Ovary (tissue), 3 donors: ENCODE results near the gene ARRDC4.

Source experiments
- EP300 ChIP-seq: sonication (generic); formaldehyde crosslinking; IDR thresholded peaks from one replicate; pipeline ENCODE4 v1.6.1; 2017; ENCODE audit warnings: antibody characterized with exemption
- POLR2A ChIP-seq: fragments of 450-650 bp; IDR thresholded peaks from one replicate; pipeline ENCODE4 v1.6.1; 2017; ENCODE audit warnings: antibody characterized with exemption, mild to moderate bottlenecking, moderate library complexity
- TF ChIP-seq, protein P1 (sequence below), 3 donors: fragments of 450-650 bp in 2 of 3; fragments of 200-600 bp in 1 of 3; IDR thresholded peaks; one replicate each; pipeline versions ENCODE4 v1.5.1 to v1.8.0; 2016 to 2022; ENCODE audit warnings: antibody characterized with exemption in 3 of 3, mild to moderate bottlenecking in 1 of 3
- donor health status: DM: no; HTN: no; CAD: no.

DNA sequence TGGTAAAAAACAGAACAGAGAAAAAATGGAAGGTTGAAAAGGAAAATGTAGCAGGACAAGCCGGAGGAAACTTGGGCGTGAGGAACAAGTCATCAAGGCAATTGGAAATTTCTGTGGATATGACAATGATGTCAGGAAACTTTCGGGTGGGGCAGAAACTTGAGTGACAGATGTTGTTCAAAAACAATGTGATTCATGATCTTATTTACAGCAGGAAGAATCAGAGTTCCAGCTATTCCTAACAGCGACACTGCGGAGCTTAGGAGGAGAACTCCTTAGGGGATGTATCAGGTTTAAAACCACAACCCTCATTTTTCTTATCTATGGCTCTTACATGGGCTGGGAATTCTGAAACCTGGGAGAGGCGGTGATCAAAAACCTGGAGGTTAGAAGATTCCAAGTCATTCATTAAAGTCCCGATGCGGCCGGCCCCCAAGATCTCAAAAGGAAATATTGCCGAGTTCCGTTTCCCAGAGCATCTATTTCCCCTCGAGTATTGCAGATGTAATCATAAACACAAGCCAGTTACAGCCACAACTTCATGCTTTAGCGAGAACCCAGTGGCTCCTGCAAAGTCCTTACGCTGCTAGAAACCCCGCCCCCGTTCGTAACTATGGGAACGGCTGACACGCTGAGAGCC, 659 bp upstream of the ARRDC4 start:
- TF ChIP-seq, protein P1, sequence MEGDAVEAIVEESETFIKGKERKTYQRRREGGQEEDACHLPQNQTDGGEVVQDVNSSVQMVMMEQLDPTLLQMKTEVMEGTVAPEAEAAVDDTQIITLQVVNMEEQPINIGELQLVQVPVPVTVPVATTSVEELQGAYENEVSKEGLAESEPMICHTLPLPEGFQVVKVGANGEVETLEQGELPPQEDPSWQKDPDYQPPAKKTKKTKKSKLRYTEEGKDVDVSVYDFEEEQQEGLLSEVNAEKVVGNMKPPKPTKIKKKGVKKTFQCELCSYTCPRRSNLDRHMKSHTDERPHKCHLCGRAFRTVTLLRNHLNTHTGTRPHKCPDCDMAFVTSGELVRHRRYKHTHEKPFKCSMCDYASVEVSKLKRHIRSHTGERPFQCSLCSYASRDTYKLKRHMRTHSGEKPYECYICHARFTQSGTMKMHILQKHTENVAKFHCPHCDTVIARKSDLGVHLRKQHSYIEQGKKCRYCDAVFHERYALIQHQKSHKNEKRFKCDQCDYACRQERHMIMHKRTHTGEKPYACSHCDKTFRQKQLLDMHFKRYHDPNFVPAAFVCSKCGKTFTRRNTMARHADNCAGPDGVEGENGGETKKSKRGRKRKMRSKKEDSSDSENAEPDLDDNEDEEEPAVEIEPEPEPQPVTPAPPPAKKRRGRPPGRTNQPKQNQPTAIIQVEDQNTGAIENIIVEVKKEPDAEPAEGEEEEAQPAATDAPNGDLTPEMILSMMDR (IDR thresholded peaks at IDR 0.05), result no peak
- TF ChIP-seq POLR2A (no peak), EP300 (no peak)
